ENCODE data around the gene GMDS. TPM values are rescaled to one million over a fixed set of nuclear protein-coding genes. Genes with fewer than 3 reads are reported as not detected.
A peak's percentile ranks its signal among the peaks of the same experiment; 100 is the strongest.

Gene GMDS
- total RNA-seq, 1 experiment from 2014 or later = 35.0 TPM

DNA sequence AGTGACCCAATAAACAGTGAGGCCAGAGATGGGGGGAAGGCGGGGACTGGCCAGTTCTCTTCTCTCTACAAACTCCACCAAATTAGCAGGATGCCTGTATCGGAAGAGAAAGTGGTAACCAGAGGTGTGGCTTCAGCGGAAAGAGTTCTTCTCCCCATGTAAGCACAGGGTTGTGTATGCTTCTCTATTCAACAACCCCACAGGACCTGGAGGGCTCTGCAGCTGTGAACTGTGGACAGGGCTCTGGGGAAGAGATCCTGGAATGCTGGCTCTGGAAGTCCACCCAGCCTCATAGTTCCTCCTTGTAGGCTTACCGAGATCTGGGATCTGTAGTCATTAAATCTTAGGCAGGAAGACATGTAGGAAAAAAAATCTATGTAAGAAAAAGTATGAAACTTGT is 449.5 kb downstream of the GMDS start:
- TF ChIP-seq NR2C2 (CRISPR knock-in tag; IDR thresholded peaks at IDR 0.05) = no peak
- no peak for TF ChIP-seq GABPB1 (CRISPR knock-in tag; IDR thresholded peaks at IDR 0.05)
- TF ChIP-seq, protein P1, sequence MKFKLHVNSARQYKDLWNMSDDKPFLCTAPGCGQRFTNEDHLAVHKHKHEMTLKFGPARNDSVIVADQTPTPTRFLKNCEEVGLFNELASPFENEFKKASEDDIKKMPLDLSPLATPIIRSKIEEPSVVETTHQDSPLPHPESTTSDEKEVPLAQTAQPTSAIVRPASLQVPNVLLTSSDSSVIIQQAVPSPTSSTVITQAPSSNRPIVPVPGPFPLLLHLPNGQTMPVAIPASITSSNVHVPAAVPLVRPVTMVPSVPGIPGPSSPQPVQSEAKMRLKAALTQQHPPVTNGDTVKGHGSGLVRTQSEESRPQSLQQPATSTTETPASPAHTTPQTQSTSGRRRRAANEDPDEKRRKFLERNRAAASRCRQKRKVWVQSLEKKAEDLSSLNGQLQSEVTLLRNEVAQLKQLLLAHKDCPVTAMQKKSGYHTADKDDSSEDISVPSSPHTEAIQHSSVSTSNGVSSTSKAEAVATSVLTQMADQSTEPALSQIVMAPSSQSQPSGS (CRISPR knock-in tag; IDR thresholded peaks at IDR 0.05; ENCODE audit: borderline replicate concordance, low read depth) = no peak
- no peak for TF ChIP-seq ELF4 (CRISPR knock-in tag; IDR thresholded peaks at IDR 0.05; ENCODE audit: low read depth)
- TF ChIP-seq ZNF263 (CRISPR knock-in tag; IDR thresholded peaks at IDR 0.05; ENCODE audit: low read depth) = no peak
- TF ChIP-seq, protein P2, sequence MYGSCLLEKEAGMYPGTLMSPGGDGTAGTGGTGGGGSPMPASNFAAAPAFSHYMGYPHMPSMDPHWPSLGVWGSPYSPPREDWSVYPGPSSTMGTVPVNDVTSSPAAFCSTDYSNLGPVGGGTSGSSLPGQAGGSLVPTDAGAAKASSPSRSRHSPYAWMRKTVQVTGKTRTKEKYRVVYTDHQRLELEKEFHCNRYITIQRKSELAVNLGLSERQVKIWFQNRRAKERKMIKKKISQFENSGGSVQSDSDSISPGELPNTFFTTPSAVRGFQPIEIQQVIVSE (CRISPR knock-in tag; IDR thresholded peaks at IDR 0.05; ENCODE audit: borderline replicate concordance) = no peak
- TF ChIP-seq, protein P3, sequence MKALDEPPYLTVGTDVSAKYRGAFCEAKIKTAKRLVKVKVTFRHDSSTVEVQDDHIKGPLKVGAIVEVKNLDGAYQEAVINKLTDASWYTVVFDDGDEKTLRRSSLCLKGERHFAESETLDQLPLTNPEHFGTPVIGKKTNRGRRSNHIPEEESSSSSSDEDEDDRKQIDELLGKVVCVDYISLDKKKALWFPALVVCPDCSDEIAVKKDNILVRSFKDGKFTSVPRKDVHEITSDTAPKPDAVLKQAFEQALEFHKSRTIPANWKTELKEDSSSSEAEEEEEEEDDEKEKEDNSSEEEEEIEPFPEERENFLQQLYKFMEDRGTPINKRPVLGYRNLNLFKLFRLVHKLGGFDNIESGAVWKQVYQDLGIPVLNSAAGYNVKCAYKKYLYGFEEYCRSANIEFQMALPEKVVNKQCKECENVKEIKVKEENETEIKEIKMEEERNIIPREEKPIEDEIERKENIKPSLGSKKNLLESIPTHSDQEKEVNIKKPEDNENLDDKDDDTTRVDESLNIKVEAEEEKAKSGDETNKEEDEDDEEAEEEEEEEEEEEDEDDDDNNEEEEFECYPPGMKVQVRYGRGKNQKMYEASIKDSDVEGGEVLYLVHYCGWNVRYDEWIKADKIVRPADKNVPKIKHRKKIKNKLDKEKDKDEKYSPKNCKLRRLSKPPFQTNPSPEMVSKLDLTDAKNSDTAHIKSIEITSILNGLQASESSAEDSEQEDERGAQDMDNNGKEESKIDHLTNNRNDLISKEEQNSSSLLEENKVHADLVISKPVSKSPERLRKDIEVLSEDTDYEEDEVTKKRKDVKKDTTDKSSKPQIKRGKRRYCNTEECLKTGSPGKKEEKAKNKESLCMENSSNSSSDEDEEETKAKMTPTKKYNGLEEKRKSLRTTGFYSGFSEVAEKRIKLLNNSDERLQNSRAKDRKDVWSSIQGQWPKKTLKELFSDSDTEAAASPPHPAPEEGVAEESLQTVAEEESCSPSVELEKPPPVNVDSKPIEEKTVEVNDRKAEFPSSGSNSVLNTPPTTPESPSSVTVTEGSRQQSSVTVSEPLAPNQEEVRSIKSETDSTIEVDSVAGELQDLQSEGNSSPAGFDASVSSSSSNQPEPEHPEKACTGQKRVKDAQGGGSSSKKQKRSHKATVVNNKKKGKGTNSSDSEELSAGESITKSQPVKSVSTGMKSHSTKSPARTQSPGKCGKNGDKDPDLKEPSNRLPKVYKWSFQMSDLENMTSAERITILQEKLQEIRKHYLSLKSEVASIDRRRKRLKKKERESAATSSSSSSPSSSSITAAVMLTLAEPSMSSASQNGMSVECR (CRISPR knock-in tag; IDR thresholded peaks at IDR 0.05; ENCODE audit: borderline replicate concordance) = no peak
- TF ChIP-seq, protein P4, sequence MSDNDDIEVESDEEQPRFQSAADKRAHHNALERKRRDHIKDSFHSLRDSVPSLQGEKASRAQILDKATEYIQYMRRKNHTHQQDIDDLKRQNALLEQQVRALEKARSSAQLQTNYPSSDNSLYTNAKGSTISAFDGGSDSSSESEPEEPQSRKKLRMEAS (CRISPR knock-in tag; IDR thresholded peaks at IDR 0.05) = no peak
- TF ChIP-seq CBFB (CRISPR knock-in tag; IDR thresholded peaks at IDR 0.05; ENCODE audit: low read depth) = no peak
- TF ChIP-seq, protein P5, sequence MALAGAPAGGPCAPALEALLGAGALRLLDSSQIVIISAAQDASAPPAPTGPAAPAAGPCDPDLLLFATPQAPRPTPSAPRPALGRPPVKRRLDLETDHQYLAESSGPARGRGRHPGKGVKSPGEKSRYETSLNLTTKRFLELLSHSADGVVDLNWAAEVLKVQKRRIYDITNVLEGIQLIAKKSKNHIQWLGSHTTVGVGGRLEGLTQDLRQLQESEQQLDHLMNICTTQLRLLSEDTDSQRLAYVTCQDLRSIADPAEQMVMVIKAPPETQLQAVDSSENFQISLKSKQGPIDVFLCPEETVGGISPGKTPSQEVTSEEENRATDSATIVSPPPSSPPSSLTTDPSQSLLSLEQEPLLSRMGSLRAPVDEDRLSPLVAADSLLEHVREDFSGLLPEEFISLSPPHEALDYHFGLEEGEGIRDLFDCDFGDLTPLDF (CRISPR knock-in tag; IDR thresholded peaks at IDR 0.05) = no peak
- no peak for TF ChIP-seq FOXJ3 (CRISPR knock-in tag; IDR thresholded peaks at IDR 0.05; ENCODE audit: borderline replicate concordance)
- ATAC-seq = peak; percentile 45; the same call in 1 of the 2 replicates

DNA sequence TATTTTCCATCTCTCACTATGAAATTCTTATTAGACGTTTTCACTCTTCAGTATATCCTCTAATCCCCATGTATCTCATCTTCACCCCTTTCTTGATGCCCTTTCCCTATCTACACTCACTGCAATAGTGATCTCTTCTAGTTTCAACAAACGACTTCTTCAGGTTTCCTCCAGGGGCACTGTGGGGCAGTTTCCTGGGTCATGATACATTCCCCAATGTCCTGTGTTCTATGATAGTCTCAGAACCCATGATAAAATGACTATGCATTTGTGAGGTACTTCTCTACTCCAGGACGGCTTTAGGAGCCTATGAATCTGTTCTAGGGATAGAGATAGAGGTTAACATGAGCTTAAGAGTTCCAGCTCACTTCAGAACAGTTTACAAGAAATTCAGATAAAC is 452.4 kb downstream of the GMDS start:
- POLR2A ChIA-PET = no interaction called here
- ATAC-seq (peak; percentile 95), DNase-seq (ENCODE audit: low spot score) (peak; percentile 49)
- CTCF ChIA-PET = no interaction called here
- no peak overlapping the region for H3K27ac Mint-ChIP-seq
- H3K9me3 Mint-ChIP-seq = no peaks in the 10 kb centered on the region
- 0 out of 2 replicates have a peak, but pooled peaks cover 3% of the 10 kb centered on the region for H3K4me1 Mint-ChIP-seq
- TF ChIP-seq HMGA2 (CRISPR knock-in tag; IDR thresholded peaks at IDR 0.05) (no peak), SP1 (CRISPR knock-in tag; conservative IDR thresholded peaks at IDR 0.05) (no peak), ETV6 (CRISPR knock-in tag; IDR thresholded peaks at IDR 0.05) (no peak), CREM (CRISPR knock-in tag; IDR thresholded peaks at IDR 0.05) (no peak), ZNF416 (CRISPR knock-in tag; IDR thresholded peaks at IDR 0.05) (no peak)
- TF ChIP-seq, protein P6, sequence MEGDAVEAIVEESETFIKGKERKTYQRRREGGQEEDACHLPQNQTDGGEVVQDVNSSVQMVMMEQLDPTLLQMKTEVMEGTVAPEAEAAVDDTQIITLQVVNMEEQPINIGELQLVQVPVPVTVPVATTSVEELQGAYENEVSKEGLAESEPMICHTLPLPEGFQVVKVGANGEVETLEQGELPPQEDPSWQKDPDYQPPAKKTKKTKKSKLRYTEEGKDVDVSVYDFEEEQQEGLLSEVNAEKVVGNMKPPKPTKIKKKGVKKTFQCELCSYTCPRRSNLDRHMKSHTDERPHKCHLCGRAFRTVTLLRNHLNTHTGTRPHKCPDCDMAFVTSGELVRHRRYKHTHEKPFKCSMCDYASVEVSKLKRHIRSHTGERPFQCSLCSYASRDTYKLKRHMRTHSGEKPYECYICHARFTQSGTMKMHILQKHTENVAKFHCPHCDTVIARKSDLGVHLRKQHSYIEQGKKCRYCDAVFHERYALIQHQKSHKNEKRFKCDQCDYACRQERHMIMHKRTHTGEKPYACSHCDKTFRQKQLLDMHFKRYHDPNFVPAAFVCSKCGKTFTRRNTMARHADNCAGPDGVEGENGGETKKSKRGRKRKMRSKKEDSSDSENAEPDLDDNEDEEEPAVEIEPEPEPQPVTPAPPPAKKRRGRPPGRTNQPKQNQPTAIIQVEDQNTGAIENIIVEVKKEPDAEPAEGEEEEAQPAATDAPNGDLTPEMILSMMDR (IDR thresholded peaks at IDR 0.05) = peak; percentile 48
- TF ChIP-seq, protein P7, sequence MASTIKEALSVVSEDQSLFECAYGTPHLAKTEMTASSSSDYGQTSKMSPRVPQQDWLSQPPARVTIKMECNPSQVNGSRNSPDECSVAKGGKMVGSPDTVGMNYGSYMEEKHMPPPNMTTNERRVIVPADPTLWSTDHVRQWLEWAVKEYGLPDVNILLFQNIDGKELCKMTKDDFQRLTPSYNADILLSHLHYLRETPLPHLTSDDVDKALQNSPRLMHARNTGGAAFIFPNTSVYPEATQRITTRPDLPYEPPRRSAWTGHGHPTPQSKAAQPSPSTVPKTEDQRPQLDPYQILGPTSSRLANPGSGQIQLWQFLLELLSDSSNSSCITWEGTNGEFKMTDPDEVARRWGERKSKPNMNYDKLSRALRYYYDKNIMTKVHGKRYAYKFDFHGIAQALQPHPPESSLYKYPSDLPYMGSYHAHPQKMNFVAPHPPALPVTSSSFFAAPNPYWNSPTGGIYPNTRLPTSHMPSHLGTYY (CRISPR knock-in tag; IDR thresholded peaks at IDR 0.05) = no peak
- TF ChIP-seq, protein P8, sequence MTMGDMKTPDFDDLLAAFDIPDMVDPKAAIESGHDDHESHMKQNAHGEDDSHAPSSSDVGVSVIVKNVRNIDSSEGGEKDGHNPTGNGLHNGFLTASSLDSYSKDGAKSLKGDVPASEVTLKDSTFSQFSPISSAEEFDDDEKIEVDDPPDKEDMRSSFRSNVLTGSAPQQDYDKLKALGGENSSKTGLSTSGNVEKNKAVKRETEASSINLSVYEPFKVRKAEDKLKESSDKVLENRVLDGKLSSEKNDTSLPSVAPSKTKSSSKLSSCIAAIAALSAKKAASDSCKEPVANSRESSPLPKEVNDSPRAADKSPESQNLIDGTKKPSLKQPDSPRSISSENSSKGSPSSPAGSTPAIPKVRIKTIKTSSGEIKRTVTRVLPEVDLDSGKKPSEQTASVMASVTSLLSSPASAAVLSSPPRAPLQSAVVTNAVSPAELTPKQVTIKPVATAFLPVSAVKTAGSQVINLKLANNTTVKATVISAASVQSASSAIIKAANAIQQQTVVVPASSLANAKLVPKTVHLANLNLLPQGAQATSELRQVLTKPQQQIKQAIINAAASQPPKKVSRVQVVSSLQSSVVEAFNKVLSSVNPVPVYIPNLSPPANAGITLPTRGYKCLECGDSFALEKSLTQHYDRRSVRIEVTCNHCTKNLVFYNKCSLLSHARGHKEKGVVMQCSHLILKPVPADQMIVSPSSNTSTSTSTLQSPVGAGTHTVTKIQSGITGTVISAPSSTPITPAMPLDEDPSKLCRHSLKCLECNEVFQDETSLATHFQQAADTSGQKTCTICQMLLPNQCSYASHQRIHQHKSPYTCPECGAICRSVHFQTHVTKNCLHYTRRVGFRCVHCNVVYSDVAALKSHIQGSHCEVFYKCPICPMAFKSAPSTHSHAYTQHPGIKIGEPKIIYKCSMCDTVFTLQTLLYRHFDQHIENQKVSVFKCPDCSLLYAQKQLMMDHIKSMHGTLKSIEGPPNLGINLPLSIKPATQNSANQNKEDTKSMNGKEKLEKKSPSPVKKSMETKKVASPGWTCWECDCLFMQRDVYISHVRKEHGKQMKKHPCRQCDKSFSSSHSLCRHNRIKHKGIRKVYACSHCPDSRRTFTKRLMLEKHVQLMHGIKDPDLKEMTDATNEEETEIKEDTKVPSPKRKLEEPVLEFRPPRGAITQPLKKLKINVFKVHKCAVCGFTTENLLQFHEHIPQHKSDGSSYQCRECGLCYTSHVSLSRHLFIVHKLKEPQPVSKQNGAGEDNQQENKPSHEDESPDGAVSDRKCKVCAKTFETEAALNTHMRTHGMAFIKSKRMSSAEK (CRISPR knock-in tag; IDR thresholded peaks at IDR 0.05; ENCODE audit: borderline replicate concordance) = no peak
- no peak overlapping the region for H3K4me3 Mint-ChIP-seq
- no peaks in the 10 kb centered on the region for H3K27me3 Mint-ChIP-seq (ENCODE audit: low read depth)
- H3K36me3 Mint-ChIP-seq = no peaks in the 10 kb centered on the region

More for the DNA sequence above, 449.5 kb downstream of the GMDS start:
- Mint-ChIP-seq H3K36me3 (no peaks in the 10 kb centered on the region), H3K4me3 (no peak overlapping the region), H3K4me1 (peaks cover 6% of the 10 kb centered on the region), H3K27ac (no peak overlapping the region), H3K27me3 (ENCODE audit: low read depth) (no peaks in the 10 kb centered on the region), H3K9me3 (no peaks in the 10 kb centered on the region)
- no peak for DNase-seq (ENCODE audit: low spot score)
- ChIA-PET POLR2A (no interaction called here), CTCF (no interaction called here)

Data from WTC11 (cell line).